HEK293T (cell line): ENCODE results near the gene SLC6A12.

Experiments used
- BHLHE40 ChIP-seq: fragments of 450-650 bp; IDR thresholded peaks from 2 replicates; pipeline ENCODE4 v1.6.1; 2016; ENCODE audit warnings: mild to moderate bottlenecking, moderate library complexity, borderline replicate concordance
- ELF4 ChIP-seq: fragments of 450-650 bp; IDR thresholded peaks from 2 replicates; pipeline ENCODE4 v1.6.1; 2017; ENCODE audit warnings: antibody characterized with exemption
- FOXA1 ChIP-seq: fragments of 450-650 bp; IDR thresholded peaks from 2 replicates; pipeline ENCODE4 v1.6.1; 2016; ENCODE audit warnings: mild to moderate bottlenecking
- FOXK2 ChIP-seq: fragments of 450-650 bp; IDR thresholded peaks from 2 replicates; pipeline ENCODE4 v1.6.1; 2016; ENCODE audit warnings: mild to moderate bottlenecking
- FOXM1 ChIP-seq: fragments of 450-650 bp; IDR thresholded peaks from 2 replicates; pipeline ENCODE4 v1.6.1; 2017; ENCODE audit warnings: mild to moderate bottlenecking, borderline replicate concordance
- HDGF ChIP-seq: fragments of 450-650 bp; IDR thresholded peaks from 2 replicates; pipeline ENCODE4 v1.6.1; 2017; ENCODE audit warnings: antibody characterized with exemption, borderline replicate concordance
- L3MBTL2 ChIP-seq: fragments of 450-650 bp; conservative IDR thresholded peaks from 2 replicates; pipeline ENCODE4 v1.6.1; 2016; ENCODE audit warnings: mild to moderate bottlenecking
- LEF1 ChIP-seq: fragments of 450-650 bp; IDR thresholded peaks from 2 replicates; pipeline ENCODE4 v1.6.1; 2017; ENCODE audit warnings: mild to moderate bottlenecking, borderline replicate concordance
- NFRKB ChIP-seq: fragments of 450-650 bp; IDR thresholded peaks from 2 replicates; pipeline ENCODE4 v1.6.1; 2016; ENCODE audit warnings: mild to moderate bottlenecking, moderate library complexity
- SP1 ChIP-seq: fragments of 450-650 bp; IDR thresholded peaks from 2 replicates; pipeline ENCODE4 v1.6.1; 2017
- SUZ12 ChIP-seq: fragments of 450-650 bp; IDR thresholded peaks from 2 replicates; pipeline ENCODE4 v1.6.1; 2016; ENCODE audit warnings: mild to moderate bottlenecking
- ZNF384 ChIP-seq: fragments of 450-650 bp; IDR thresholded peaks from 2 replicates; pipeline ENCODE4 v1.6.1; 2016

DNA sequence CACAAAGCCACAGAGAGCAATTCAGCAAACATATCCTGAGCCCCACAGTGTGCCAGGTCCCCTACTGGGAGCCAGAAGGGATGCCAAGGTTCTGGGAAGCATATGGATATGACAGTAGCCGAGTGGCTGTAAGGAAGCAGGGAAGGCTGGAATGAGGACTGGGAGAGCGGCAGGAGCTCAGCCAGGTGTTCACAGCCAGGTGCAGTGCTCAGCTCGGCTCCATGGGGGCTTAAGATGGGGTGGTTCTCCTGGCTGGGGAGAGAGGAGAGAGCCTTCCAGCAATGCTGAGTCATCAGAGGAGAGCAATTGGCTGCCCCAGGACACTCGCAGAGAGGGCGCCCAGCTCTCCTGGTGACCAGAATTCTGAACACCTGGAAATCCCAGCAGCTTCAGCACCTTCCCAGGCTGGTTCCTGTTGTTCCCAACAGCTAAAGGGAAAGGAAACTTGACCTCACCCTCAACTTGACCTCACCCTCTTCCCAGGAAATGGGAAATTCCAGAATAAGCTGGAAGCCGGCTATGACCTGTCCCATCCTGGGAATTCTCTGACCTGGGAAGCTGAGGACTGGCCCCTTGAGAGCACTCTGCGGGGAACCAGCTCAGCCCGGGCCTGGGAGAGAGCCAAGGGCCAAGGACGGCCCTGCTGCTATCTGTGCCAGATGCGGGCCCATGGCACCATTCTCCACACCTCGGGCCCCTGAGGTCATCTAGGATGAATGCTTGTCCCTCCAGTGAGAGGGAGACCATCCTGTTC lies 34.6 kb downstream of the SLC6A12 start:
- TF ChIP-seq FOXK2 (no peak), LEF1 (no peak), BHLHE40 (no peak), SUZ12 (no peak), SP1 (no peak), ZNF384 (no peak), FOXM1 (no peak), L3MBTL2 (no peak), NFRKB (no peak), FOXA1 (no peak), ELF4 (no peak), HDGF (no peak)
